ENCODE data around the gene AFG3L2. TPM values are rescaled to one million over a fixed set of nuclear protein-coding genes. Genes with fewer than 3 reads are reported as not detected.

AFG3L2 gene
- total RNA-seq, 1 experiment from 2014 or later: 132 TPM

Small RNAs within 50 kb of the gene (small RNA-seq; reads per million reads assigned to genes)
- gene RNU6-170P (0 reads per million in 2 experiments), gene RNU7-129P (0 reads per million in 2 experiments)

Other genes starting within 250 kb of the AFG3L2 start
- not detected in 2 replicates for gene CIDEA, start 122.9 kb downstream of the AFG3L2 start, total RNA-seq (2014; rRNA removed; shearing (Covaris generic))
- gene TUBB6, start 69.0 kb downstream of the AFG3L2 start, total RNA-seq (2014; rRNA removed; shearing (Covaris generic)): 32.2 and 33.5 TPM in 2 replicates
- 2.0 and 2.5 TPM in 2 replicates for gene PRELID3A, start 30.7 kb upstream of the AFG3L2 start, total RNA-seq (2014; rRNA removed; shearing (Covaris generic))